ENCODE measurements around the gene ZFR.

GRCh38 chr5:32482193-32482592 lies 37.7 kb upstream of the ZFR start:
- TF ChIP-seq JUN (IDR thresholded peaks at IDR 0.05) (no peak), ELK1 (IDR thresholded peaks at IDR 0.05; ENCODE audit: low read depth, low read length) (no peak), CTCF (IDR thresholded peaks at IDR 0.05) (no peak), HMGXB4 (CRISPR knock-in tag; IDR thresholded peaks at IDR 0.05; ENCODE audit: borderline replicate concordance) (no peak), RCOR1 (IDR thresholded peaks at IDR 0.05; ENCODE audit: low read depth, low read length) (no peak)

All from A549 (cell line).